Adipose tissue (tissue), 3 donors: ENCODE measurements around the gene UBA52. TPM values are rescaled to one million over a fixed set of nuclear protein-coding genes. Genes with fewer than 3 reads are reported as not detected.
A peak's percentile ranks its signal among the peaks of the same experiment; 100 is the strongest.
"Not testable (repeated sequence)": the region's sequence is repeated elsewhere in the genome, so short reads cannot be mapped to it uniquely, and the experiment has no call there.

Experiments
- H3K27ac ChIP-seq: one replicate; pipeline ENCODE4 v1.5.1; 2013; ENCODE audit warnings: low read depth, low read length
- WGBS, 3 donors: extraction: QIAGEN DNeasy Blood & Tissue Kit; methylation state at CpG; one replicate each; pipeline ENCODE4 v1.1.7; 2013; 5-methylcytosine and 5-hydroxymethylcytosine counted together
- polyA plus RNA-seq, 3 donors: library from polyadenylated mRNA; stranded (reverse); fragments of 200-250 nt; gene quantifications; one replicate each; pipeline ENCODE4 v1.2.3, GENCODE V29; 2013
- donor health status: healthy with polysubstance abuse.
- donor health status: Bipolar disorder and iron deficiency.
- donor health status: healthy.

Gene UBA52
- 1,000 to 10,000 TPM in 2 of 3 donors, 100 to 1,000 TPM in 1; 844 to 1,559 (median 1,492) TPM for polyA plus RNA-seq

DNA sequence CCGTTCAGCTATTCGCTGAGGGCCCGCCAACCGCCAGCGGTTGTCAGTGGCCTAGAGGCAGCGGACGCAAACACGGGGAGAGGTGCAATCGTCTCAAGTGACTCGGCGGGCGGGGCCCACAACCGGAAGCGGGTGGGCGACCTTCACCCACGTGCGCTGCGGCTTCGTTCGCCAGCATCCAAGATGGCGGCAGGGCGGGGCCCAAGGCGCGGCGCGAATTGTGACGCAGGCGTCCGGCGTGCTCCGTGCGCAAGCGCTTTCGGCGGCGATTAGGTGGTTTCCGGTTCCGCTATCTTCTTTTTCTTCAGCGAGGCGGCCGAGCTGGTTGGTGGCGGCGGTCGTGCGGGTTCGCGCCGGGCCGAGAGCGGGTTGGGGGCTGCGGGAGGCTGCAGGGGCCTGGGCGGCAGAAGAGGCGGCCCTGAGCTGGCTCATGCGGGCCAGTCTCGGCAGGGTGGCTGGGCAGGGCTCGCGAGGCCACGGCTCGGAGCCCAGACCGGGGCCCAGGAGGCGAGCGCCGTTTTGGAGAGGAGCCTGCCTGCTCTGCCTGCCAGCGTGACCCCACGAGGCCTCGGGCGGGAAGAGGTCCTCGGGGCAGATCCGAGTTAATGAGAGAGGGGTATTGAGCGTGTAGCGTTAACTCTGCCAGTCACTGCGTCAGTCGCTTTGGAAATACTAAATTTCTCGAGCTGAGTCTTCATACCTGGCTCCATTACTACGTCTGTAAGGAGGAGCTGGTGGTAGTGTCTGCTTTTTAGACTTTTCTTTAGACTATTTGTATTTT lies at the start of gene UBA52:
Gene UBA52 (plus strand): TSS at position 294 of the 781 bp plus-strand sequence. CDS start 1,444 bp downstream, outside the sequence.
- peak within 1 kb of the TSS; percentile 97 for H3K27ac ChIP-seq
- 0 to 1% (median 0%) methylated on average over 75 of the region's 75 CpGs for WGBS, 3 donors

DNA sequence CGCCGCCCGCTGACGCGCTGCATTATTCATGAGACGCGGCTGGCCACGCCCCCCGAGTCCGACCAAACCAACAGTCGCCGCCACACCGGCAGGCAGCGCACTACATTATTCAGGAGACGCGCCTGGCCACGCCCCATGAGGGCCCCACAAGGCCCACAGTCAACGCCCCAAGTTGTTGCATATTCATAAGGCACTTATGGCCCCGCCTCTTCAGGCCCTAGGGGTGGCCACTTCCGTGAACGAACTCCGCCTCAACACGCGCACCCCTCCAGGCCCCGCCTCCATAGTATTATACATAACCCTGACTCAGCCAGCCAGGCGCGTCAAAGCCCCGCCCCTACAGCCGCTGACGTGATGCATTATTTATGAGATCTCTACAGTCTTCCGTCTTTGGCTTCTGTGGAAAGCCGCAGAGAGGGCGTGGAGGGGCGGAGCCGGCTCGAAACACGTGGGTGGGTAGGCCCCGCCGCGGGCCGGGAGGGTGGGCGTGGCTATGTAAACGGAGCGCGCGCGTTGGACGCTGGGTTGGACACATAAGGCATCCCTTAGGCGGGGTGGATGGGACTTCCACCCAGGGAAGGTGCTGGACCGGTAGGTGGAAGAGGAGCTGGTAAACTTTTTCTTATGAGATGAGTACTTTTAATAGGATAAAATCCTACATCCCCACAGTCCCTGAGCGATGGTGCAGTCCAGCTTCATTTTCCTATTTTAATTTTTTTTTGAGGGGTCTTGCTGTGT lies 49.4 kb upstream of the UBA52 start:
- H3K27ac ChIP-seq, result no peak overlapping the region
- 1 to 2% (median 1%) methylated on average over 51 of the region's 51 CpGs for WGBS, 3 donors

DNA sequence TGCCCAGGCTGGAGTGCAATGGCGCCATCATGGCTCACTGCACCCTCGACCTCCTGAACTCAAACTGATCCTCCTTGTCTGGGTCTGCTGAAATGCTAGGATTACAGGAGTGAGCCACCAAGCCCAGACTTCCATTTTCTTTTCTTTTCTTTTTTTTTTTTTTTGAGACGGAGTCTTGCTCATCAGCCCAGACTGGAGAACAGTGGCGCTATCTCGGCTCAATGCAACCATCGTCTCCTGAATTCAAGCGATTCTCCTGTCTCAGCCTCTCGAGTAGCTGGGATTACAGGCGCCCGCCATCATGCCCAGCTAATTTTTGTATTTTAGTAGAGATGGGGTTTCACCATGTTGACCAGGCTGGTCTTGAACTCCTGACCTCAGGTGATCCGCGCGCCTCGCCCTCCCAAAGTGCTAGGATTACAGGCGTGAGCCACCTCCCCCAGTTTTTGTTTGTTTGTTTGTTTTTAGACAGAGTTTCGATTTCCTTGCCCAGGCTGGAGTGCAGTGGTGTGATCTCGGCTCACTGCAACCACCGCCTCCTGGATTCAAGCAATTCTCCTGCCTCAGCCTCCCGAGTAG lies 48.7 kb upstream of the UBA52 start:
- H3K27ac ChIP-seq, result not testable (repeated sequence)
- 66 to 72% (median 67%) methylated on average over 19 of the region's 19 CpGs for WGBS, 3 donors

DNA sequence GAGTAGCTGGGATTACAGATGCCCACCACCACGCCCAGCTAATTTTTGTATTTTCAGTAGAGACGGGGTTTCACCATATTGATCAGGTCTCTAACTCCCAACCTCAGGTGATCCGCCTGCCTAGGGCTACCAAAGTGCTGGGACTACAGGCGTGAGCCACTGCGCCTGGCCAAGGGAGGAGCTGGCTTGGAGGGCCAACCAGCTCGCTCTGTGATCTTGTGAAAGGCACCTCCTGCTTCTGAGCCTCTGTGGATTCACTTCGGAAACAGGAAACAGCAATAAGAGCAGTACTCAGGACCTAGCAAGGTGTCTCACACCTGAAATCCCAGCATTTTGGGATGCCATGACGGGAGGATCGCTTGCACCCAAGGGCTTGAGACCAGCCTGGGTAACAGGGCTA lies 47.8 kb upstream of the UBA52 start:
- WGBS, 3 donors, result 87 to 93% (median 91%) methylated on average over 9 of the region's 9 CpGs
- no peak overlapping the region for H3K27ac ChIP-seq

DNA sequence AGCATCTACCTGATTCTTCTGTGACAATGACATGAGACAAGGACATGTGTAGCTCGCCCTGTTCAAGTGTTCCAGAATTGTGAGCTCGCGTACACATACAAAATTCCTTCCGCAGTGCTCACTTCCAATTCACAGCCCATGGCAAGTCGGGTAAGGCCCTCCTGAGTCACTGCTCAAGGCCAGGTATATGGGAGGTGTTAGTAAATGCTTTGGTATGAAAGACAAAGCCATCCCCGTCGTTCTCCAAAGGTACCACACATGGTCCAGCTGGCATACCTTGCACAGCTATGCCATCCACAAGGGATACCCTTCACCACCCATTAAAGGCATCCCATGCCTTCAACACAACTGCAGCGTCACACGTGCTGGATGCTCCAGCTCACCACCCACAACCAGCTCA lies 45.3 kb upstream of the UBA52 start:
- WGBS, 3 donors, result 89 to 92% (median 91%) methylated on average over 9 of the region's 9 CpGs
- no peak overlapping the region for H3K27ac ChIP-seq

DNA sequence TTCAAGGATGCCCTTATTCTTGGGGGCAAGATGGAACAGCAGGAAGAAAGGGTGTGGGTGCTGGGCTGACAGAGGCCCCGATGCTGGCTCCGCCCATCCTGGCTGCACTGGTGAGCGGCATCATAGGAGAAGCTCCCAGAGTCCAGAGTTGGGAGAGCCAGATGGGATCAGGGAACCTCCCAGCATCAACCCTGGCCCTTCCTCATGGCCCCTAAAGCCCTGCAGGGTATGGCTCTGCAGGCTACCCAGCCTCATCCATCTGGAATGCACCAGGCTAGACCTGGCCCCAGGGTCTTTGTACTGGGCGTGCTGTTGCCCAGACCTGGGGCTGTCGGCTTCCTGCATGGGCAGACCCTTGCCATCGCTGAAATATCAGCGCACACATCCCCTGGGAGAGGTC lies 41.9 kb upstream of the UBA52 start:
- WGBS, 3 donors, result 62 to 85% (median 68%) methylated on average over 7 of the region's 7 CpGs
- H3K27ac ChIP-seq, result no peak overlapping the region

DNA sequence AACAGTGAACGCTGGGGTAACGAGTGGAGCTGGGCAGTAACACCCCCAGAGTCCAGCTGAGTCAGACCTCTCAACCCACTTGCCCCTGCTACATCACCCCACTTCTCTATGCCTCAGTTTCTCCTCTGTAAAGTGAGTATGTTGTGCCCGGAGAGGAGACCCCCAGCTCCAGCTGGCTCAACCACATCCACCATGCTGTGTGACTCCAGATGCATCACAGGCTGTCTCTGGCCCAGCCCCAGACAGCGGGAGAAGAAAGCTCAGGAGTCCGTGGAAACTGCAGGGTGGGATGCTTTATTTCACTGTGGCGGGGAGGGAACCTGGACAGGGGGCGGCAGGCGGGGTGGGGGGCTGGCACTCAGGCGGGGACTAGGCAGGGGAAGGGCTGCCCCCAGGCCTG lies 40.2 kb upstream of the UBA52 start:
- 91 to 96% (median 93%) methylated on average over 6 to 9 of the region's 9 CpGs for WGBS, 3 donors
- H3K27ac ChIP-seq, result no peak overlapping the region

DNA sequence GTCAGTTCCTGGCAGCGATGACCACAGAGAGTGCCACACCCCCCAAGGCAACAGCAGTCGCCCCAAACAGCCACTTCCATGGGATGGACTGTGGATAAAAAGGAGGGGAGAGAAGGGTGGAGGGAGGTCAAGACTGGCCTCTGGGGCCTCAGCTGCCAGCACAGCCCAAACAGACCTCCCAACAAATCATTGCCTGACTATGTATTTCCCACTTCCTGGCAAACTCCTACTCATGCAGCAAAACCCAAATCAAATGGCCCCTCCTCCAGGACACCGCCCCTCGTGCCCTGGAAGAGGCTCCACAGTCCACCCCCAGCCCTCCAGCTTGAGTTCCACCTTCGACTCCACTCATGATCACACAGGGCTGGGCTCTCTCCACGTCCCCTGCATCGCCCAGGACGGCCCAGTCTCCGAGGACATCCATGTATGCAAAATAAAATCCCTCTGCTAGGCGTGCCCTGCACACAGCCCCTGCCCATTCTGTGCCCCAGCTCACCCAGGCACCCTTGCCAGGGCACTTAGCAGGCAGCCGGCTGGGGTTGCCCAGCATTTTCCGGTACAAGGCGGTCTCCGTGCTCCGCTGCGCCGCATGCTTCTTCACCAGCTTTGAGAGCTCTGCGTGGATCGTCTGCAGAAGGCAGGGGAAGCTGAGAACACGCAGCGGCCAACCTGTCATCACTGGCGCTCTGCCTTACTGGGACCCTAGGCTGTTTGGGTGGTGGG lies 39.3 kb upstream of the UBA52 start:
- 96 to 97% (median 97%) methylated on average over 22 of the region's 22 CpGs for WGBS, 3 donors
- no peak overlapping the region for H3K27ac ChIP-seq

DNA sequence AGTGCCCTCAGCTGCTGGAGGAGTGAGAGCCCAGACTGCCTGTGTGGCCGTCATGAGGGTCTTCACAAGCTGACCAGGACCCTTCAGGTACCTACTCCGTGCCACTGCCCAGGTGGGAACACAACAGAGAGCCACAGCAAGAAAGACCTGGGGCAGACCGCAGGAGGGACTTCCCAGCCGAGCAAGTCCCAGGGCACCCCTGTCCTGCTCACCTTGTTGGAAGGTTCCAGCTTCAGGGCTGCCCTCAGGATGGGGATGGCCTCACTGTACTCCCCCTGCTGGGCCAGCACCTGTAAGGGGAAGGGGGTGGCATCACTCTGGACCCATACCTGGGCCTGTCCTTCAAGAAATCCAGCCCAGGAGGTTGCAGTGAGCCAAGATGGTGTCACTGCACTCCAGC lies 38.6 kb upstream of the UBA52 start:
- WGBS, 3 donors, result 93 to 97% (median 94%) methylated on average over 4 of the region's 4 CpGs
- no peak overlapping the region for H3K27ac ChIP-seq

DNA sequence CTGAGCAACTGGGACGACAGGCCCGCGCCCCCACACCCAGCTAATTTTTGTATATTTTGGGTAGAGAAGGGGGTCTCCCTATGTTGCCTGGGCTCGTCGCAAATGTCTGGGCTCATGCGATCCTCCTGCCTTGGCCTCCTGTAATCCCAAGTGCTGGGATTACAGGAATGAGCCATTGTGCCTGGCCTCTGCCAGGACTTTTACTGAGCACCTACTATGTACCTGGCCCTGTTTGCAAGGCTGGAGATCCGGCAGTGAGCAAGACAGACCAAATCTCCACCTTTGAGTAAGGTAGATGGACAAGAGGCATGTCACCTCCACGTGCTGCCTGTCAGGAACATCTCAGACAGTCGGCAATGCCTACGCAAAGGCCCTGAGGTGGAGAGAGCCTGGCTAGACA lies 35.2 kb upstream of the UBA52 start:
- 92 to 97% (median 95%) methylated on average over 10 of the region's 10 CpGs for WGBS, 3 donors
- H3K27ac ChIP-seq, result no peak overlapping the region

DNA sequence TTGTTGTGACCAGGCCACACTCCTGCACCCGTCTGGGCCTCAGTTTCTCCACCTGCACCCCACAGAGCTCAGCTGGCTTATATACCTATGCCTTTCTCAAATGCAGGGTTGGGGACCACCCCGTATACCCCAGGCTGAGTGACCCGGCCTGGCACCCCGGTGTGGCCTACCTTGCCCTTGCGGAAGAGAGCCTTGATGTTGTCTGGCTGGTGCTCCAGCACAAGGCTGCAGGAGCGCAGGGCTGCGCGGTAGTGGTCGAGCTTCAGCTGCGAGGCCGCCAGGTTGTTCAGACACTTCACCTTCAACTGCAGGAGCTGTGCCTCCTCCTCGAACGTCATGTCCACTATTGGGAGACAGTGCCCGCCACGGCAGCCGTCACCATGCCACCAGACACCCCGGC lies 34.2 kb upstream of the UBA52 start:
- no peak overlapping the region for H3K27ac ChIP-seq
- WGBS, 3 donors, result 94 to 97% (median 96%) methylated on average over 17 of the region's 17 CpGs

DNA sequence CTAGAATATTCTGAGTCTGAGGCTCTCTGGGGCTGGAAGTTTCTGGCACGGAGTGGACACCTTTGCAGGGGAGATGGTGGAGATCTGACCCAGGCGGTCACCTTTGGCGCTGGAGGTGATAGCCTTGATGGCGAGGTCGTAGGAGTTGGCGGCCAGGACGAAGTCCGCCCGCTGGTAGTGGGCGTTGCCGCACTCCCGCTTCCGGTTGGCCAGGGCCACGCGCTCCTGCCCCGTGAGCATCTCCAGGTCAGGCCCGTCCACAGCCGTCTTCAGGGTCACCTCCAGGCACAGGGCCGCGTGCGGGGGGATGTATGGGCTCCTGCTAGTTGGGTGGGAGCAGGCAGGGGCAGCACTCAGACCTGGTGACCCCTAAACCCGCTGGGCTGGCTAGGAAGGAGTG lies 33.5 kb upstream of the UBA52 start:
- H3K27ac ChIP-seq, result no peak overlapping the region
- WGBS, 3 donors, result 89 to 92% (median 90%) methylated on average over 20 to 22 of the region's 22 CpGs

DNA sequence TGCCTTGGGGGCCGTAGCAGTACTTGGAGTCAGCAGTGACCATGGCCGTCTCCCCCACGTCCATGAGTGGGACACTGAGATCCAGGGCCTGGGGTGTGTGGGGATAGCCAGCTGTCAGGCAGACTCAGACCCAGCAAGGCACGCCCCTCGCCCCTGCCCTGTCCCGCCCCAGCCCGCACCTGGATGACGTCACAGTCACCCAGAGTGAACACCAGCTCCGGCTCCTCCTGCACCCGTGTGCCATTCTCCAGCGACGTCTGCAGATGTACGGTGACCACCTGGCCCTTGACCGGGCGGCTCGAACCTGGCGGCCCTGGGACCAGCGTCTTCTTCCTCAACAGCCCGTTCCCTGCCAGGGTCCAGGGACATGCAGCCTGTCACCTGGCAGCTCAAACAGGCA lies 32.3 kb upstream of the UBA52 start:
- 96 to 98% (median 97%) methylated on average over 19 of the region's 19 CpGs for WGBS, 3 donors
- H3K27ac ChIP-seq, result no peak overlapping the region

DNA sequence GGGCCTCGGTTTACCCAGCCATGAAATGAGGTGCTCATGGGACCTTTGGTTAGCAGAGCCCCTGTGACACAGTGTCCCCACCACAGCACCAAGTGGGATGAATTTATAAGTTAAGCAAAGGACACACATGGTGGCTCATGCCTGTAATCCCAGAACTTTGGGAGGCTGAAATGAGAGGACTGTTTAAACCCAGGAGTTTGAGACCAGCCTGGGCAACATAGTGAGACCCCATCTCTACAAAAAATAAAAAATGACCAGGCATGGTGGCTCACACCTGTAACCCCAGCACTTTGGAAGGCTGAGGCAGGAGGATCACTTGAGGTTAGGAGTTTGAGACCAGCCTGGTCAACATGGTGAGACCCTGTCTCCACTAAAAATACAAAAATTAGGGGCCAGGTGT lies 31.5 kb upstream of the UBA52 start:
- not testable (repeated sequence) for H3K27ac ChIP-seq
- 91 to 100% (median 94%) methylated on average over 1 of the region's 1 CpG for WGBS, 3 donors

DNA sequence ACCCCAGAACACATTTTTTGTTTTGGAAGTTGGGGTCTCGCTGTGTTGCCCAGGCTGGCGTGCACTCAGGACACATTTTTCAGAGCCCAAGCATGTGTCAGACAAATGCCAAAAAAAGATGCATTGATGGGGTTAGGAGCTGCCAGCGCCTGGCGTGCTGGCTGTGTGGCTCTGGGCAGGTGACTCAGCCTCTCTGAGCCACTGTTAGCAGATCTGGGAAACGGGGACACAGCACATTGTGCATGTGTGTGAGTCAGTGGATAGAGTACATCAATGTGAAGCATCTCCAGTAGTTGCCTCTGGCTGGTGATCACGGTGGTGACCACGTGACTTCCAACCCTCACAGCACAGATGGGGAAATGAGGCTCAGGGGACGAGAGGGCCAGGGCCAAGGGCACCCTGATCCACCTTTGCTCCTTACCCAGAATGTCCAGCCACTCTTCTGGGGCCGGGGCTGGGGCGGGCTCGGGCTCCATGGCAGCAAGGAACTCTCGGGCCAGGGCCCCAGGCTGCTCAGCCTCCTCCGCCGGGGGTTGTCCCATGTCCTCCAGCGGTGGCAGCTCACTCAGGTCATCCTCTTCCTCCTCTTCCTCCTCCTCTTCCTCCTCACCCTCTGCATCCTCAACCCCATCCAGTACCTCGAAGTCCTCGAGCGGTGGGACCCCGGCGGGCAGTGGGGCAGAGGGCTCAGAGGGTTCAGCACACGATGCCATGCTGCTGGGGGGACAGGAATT lies 30.2 kb upstream of the UBA52 start:
- 84 to 88% (median 86%) methylated on average over 21 of the region's 21 CpGs for WGBS, 3 donors
- no peak overlapping the region for H3K27ac ChIP-seq

DNA sequence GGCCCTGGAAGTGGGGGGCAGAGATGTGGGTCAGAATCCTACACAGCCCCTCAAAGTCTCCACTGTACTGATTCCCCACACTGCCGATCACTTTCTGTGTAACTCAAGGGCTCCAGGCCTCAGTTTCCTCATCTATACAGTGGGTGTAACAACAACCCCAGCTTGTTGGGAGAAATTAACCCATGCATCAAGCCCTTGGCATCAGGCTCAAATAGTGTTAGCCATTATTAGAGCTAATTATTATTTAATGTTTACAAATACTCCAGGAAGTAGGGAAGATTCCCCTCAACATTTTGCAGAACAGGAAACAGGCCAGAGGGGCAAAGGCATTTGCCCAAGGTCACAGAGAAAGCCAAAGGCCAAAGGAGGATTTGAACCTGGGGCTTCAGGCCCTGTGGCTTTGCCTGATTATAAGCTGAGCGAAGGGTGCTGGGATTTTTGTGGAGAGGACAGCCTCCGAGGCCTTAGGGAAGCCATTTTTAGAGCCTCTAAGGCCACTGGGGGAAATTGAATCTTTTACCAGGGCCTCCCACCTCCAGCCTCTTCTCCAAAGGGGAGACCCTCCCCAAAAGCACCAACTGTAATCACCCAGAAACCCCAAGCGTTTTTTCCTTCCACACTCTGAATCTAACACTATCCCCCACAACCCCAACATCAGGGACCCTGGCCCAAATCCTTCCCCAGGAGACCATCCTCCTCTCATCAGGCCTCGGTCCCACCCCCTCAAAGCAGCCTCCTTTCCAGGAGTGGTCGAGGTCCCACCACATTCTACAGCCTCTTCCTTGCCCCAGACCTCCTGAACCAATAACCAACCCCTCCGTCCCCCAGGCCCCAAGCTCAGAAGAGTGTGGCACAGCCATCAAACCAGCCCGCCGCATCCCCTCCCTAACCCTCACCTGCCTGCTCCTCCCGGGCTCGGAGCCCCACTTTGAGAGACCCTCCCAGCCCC lies 29.4 kb upstream of the UBA52 start:
- WGBS, 3 donors, result 19 to 25% (median 19%) methylated on average over 11 of the region's 11 CpGs
- peak overlapping the region; percentile 58 for H3K27ac ChIP-seq
